NCI-H2171 (cell line): ENCODE measurements around the gene RASA3.

Source experiments
- DNase-seq: peaks from one replicate; lab custom pipeline; 2025; lab: John Stamatoyannopoulos, UW

Gene RASA3

DNA sequence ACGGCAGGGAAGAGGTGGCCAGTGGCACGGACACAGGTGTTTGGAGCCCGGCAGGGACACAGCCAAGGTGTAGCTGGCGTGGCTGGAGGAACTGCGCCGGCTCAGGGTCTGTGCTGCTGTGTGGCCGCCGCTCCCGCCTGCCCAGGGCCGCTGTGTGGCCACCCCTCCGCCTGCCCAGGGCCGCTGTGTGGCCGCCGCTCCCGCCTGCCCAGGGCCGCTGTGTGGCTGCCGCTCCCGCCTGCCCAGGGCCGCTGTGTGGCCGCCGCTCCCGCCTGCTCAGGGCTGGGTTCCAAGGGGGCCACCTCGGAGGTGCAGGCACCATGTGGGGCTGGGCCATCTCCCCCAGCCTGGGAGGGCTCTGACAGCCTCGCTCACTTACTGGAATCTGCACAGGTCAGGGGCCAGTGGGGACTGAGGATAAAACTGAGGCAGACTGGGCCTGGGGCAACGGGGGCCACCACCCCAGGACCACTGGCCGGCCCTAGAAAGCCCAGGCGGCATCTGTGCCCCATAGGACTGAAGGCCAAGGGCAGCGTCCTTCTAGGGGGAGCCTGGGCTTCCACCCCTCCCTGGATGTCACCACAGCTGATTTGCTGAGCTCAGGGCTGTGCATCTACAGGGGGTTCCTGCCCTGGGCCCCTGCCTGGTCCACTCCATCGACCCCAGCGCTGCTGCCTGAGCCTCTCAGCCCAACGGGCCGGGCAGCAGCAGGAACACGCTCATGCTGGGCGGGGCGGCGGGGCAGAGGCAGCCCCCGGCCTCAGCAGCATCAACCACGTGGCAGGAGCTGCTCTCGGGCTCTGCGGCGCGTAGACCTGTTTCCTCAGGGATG is 180.1 kb downstream of the RASA3 start:
- DNase-seq = no peak

DNA sequence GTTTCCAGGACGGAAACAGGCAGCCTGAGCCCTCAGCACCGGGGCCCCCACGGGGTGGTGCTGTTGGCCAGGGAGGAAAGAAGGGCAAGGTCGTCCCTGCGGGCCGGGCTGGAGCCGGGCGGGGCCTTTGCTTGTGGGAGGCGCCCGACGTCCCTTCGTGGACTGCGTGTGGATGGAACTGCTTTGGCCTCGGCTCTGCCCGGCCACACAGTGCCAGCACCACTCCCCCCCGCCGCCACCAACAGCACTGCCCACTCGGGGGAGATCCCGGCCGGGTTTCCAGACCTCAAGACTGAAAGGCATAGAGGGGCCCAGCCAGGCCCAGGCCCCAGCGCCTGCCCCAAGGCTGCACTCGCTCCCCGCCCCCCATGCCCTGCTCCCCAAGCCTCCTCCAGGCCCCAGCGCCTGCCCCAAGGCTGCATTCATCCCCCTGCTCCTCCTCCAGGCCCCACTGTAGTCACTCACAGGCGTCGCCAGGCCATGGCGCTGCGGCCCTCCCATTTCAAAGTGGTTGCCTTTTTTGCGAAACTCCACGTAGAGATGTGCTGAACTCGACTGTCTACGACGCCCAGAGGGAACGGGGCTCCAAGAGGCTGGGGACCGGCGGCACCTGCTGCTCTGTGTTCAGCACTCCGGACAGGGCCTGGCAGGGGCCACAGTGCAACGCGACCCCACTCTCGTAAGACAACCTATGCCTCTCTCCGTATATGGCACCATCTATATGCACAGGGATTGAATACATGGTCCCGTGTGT is 181.0 kb downstream of the RASA3 start:
- no peak for DNase-seq

DNA sequence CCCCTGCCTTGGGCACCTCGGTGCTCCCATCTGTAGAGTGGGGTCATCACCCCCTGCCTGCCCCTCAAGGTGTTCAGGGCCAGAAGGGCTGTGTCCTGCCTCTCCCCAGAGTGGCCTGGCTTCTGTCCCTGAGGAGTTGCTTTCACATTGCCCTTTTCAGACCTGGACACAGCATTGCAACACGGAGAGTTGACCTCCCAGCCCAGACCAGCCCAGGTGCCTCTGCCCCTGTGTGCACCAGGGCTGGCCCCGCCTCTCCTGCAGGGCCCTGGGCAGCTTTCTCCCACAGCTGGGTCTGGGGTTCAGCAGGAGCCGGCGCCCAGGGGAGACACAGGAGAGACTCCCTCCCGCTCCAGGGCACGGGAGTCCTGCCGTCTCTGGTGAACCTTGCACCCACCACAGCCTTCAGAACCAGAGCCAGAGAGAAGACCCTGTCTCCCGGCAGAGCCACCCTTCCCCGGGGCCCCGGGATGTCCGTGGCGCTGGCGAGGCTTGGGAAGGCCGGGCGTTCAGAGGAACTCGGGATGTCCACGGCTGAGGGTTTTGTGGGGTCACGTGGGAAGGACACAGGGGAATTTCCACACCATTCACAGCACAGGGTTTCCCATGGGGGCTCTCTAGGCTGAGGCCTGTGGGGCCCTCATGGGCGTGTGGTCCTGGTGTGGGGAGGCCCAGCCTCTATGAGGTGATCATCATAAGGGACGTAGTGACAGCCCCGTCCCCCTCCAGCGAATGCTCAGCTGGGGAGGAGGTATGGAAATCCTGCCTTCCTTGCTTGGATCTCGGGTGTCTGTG is 181.8 kb downstream of the RASA3 start:
- no peak for DNase-seq

DNA sequence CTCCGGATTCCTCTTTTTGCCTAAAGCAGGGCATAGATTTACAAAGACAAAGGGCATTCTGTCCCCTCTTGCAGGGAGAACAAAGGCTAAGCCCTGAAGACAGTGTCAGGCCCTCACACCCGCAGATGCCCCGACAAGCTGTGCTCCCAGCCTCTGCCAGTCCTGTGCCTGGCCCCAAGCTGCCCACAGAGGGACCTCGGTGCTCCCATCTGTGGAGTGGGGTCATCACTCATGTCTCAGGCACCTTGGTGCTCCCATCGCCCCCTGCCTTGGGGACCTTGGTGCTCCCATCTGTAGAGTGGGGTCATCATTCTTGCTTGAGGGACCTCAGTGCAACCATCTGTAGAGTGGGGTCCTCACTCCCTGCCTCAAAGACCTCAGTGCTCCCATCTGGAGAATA is 182.9 kb downstream of the RASA3 start:
- DNase-seq = no peak

DNA sequence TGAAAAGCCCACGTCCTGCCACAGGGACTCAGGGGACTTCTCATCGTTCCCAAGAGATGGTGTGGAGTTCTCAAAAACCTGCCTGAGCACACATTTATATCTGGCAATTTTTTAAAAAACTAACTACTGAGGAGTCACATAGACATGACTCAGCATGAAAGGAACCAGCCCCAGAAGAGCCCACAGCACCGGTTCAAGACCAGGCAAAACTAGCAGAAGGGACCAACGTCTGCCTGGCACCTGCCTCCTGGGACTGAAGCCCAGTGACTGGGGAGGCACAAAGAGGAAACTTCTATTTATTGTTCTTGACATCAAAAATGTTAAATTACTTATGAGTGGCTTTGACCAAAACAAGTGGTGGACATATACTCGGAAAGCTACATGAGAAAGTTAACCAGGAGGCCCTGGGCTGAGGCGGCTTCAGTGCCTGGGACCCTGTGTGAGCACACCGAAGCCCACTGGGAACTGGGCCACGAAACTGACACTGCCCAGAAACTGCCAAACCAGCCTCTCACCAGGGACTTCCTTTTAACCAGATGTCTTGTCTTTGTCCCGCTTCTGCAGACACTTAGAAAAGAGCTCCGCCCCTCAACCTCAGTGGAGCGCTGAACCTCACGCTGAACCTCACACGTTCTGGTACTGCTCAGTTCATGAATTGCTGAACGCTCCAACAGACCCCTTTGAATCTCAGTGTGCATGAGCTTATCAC is 184.2 kb downstream of the RASA3 start:
- DNase-seq = no peak

DNA sequence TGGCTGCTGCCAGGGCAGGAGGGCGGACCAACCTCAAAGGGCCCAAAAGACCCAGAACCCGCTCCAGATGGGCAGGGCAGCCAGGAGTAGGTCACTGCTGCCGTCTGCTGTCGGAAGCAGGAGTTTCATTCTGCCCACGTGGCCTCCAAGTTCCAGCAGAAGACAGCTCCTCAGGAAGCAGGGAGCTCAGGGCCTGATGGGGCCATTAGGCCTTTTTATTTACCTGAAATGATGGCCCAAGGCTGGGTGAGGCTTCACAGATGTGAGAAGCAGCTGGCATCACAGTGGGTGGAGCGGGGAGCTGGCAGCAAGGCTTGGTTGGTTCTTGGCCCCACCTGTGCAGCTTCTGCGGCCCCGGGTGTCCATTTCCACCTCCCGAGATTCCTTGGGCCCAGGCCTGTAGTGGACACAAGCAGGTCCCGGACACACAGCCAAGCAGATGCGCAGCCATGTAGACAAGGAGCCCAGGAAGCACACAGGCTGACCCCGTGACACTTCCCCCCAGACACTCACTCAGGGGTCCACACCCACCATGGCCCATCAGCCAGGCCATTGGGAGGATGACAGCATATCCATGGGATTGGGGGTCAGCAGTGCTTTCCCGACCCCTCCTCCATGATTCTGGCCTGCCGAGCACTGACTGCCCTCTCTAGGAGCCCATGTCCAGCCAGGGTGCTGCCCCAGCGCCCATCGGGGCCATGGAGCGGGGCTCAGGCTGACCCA is 185.0 kb downstream of the RASA3 start:
- DNase-seq = peak; percentile 5

DNA sequence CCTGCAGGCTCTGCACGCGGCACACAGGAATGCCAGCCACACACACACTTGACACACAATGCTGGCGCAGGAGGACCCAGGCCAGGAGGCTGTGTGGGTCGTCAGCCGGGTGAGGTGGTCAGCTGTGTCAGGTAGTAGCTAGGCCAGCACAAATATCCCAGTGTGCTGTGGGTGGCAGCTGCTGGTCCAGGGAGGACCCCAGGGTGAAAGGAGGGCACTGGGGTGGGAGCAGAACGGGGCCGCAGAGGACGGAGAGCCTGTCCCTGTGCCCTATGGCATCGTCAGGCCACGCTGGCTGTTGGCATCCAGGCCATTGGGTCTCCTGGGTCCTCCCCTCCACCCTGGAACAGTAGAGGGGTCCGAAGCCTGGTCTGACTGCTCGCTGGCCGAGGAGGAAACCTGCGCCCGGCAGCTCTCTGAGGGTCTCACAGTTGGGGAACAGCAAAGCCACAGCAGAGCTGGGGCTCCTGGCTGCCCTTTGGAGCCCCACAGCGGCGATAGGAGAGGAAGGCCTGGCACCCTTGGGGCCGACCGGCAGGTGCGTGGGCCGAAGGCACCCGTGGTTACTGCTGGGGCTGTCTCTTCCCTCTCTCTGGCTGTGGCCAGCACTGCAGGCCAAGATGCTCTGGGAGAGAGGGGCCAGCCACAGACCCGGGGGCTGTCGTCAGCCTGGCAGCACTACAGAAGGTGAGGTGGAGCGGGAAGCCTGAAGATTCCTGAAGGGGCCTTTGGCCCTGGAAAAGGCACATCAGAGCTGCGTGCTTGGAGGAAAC is 185.8 kb downstream of the RASA3 start:
- no peak for DNase-seq

DNA sequence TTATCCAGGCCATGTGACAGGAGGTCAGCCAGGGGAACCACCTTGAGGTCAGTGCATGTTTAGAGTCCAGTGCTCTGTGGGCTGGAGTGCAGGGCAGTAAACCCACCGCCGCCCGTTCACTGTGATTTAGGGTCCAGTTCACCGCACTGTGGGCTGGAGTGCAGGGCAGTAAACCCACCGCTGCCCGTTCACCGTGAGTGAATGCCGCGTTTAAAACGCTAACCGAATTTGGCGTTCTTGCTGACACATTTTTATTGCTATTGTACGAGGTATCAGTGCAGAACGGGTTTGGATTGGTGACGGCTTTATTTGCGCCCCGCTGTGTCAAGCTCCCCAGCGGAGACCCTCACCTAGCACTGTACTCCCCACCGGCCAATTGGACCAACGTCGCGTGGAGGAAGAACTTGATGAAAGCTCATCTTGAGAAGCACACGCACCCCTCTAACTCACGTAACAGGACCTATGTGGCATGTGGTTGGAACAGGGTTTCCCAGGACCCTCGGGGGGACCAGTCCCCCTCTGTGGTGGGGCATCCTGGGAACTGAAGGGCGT is 186.5 kb downstream of the RASA3 start:
- DNase-seq = no peak

DNA sequence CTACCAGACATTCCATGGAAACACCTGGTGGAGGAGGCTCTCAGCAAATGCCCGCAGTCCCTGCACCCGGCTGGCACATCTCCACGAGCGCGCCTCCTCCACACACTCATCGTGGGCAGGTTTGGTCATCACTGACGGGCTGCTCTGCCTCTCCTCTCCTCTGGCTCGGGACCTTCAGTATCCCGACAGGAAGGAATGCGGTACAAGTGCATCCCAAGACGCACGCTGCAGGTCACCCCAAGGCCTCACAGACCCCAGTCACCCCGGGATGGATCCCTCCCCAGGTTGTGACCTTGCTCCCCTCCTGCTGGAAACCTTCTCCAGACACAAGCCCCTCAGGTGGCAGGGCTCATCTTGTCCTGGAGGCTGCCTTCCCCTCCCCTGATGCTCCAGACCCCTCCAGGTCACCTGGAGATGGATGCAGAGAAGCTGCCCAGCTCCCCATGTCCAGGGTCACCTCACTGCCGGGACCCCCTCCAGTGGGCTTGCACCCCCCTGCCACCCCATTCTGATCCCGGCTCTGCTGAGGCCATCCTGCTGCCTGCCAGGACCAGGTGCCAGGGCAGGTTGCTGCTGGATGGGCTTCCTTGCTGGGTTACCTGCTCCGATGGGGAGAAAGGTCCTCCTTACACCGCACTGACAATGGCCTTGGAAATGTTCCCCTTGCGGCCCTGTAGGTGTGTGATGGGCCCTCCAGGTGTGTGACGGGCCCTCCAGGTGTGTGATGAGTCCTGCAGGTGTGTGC is 188.4 kb downstream of the RASA3 start:
- DNase-seq = no peak

DNA sequence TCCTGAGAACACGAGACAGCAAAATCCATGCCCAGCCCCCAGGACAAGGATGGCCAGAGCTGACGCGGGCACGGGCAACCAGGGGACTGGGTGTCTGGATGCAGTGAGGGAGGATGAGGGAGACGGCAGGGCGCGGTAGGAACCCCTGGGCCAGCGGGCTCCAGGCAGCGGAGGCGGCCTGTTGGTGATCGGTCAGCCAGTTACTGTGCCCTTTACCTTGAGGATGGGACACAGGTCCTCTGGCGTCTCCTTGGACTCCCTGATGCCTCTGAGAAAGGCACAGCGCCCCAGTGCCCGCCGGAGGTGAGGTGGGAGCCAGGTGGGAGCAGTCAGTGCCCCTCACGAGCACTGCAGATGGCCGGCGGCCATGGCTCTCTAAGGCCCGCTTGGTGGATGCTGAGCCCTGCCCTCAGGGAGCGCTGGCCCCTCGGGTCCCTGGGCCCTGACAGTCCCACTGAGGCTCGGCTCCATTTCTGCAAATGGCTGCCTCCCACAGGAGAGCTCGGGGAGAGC is 189.8 kb downstream of the RASA3 start:
- DNase-seq = no peak

DNA sequence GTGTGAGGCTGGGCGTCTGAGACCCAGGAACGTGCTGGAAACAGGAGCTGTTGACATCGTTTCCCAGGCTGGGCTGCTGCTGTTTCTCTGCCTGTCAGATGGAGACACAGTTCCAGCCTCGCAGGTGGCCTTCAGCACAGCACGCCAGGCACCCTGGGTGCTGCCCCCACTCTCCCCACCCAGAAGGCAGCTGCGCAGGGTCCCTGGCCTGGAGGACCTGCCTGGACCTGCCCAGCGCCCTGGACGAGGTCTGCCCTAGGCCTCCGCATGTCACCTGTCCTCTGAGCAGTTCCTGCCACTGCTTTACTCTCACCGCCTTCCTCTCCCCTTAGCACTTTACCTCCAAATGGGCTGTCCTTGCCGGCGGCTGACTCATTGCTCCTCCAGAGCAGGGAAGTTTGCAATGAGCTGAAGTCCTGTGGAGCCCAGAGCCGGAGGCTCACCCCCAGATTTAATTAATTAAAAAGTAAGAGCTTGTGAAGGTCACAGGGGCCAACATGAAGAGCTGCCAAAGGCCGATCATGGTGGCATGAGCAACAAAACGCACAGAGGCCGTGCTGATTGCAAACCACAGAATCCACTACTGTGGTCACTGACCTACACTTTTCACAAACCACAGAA is 190.7 kb downstream of the RASA3 start:
- DNase-seq = no peak

DNA sequence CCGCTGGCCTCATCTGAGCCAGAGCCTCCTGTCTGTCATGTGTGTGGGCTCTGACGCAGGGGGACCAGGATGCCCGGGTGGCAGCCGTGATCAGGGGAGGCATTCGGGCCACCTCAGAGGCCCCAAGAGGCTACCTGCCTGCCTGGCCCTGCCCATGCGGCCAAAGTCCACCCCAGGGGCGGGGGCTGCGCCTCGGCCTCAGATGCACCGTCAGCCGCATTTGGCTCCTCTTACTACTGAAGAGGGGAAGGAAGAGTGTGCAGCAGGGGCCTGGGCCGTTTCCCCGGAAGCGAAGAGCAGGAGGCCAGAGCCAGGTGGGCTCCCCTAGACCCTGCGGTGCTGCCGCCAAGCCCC is 192.5 kb downstream of the RASA3 start:
- no peak for DNase-seq

DNA sequence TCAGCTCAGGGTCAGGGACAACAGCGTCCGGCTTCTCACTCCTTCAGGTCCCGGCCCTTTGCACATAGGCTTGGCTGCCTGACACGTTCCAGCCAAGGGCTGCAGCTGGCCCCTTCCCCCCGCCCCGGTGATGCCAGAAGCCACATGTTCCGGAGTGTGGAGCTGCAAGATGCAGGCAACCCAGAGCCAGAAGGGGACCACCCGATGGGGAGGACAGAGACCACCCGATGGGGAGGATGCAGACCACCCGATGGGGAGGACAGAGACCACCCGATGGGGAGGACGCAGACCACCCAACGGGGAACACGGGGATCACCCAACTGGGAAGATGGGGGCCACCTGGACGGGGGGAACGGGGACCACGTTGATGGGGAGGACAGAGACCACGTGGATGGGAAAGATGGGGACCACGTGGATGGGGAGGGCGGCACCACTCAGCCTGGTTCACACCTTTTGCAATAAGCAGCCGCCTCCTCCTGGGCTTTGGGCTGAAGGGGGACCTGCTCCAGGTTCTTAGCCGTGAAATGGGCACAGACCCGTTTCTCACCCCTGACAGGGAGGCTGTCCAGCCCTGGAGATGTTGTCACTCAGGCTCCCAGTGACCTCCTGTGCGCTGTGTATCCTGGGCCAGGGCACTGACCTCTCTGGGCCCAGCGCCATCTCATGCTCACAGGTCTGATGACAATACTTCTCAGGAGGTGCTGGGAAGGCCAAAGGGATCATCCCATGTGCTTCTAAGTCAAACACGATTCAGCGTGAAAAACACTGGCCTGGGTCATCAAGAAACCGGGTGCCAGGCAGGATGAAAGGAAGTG is 193.1 kb downstream of the RASA3 start:
- peak; percentile 38 for DNase-seq

DNA sequence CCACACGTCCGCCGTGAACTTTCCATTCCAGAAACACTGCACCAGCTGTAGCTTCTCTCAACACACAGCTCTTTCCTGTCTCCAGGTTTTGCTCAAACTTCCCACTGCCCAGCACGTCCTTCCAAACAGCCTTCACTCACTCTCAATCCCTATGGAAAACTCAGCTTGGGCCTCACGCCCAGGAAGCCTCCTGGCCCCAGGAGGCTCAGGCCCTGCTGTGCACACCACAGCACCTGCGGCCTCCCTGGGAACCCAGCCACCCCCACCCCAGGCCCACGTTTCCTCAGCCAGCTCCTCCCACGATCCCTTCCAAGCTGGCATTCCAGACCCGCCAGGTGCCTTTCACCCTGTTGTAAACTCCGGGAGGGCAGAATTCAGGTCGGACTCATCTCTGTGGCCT is 193.7 kb downstream of the RASA3 start:
- DNase-seq = peak; percentile 67

DNA sequence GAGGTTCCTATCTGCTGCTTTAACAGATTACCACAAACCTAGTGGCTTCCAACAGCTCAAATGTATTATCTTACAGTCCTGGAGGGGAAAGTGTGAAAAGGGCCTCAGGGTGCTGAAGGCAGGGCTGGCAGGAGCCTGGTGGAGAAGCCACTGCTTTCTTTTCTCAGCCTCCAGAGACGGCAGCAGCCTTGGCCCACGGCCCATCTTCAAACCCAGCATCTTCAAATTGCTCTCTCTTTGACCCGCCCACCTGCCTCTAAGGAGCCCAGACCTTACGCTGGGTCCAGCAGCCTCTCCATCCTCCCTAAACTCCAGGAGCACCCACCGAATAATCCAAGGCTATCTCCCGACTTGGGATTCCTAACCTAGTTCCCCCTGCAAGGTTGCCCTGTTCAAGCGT is 194.2 kb downstream of the RASA3 start:
- DNase-seq = no peak

DNA sequence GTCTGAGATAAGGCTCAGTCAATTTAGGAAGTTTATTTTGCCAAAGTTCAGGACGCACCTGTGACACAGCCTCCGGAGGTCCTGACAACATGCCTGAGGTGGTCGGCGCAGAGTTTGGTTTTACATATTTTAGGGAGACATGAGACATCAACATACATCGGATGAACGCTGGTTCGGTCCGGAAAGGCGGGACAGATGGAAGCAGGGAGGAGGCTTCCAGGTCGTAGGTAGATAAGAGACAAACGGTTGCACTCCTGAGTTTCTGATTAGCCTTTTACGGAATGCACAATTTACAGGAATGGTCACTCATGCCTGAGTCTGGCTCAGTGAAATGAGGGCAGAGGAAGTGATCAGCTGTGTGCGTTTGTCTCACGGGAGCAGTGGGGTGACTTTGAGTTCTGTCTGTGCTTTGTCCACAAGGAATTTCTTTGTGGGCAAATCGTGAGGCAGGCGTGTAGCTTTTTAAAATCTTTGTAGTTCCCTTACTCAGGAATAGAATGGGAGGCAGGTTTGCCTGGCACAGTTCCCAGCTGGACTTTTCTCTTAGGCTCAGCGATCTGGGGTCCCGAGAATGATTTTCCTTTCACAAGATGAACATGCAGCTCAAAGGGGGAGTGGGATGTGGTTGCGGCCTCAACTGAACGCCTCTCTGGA is 194.8 kb downstream of the RASA3 start:
- DNase-seq = no peak

DNA sequence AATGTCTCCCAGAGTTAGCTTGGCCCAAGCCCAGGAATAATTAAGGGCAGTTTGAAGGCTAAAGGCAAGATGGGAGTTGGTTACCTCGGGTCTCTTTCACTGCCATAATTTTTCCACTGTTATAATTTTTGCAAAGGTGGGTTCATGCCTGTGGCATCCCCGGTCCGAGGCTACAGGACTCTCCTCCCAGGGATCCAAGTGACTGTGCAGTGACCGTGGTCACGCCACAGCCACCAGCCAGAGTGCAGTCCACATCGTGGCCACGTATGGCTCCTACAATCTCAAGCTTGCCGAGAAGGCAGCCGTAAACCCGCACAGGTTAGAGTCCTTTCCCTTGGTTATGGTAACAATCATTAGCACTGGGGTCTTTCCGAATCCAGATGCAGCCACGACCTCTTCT is 195.3 kb downstream of the RASA3 start:
- DNase-seq = no peak
